Activated gamma-delta T cell (primary cell): ENCODE data around the gene C1QTNF1.

Experiments
- DNase-seq: peaks from one replicate; lab custom pipeline; 2025; lab: John Stamatoyannopoulos, UW

The C1QTNF1 gene

DNA sequence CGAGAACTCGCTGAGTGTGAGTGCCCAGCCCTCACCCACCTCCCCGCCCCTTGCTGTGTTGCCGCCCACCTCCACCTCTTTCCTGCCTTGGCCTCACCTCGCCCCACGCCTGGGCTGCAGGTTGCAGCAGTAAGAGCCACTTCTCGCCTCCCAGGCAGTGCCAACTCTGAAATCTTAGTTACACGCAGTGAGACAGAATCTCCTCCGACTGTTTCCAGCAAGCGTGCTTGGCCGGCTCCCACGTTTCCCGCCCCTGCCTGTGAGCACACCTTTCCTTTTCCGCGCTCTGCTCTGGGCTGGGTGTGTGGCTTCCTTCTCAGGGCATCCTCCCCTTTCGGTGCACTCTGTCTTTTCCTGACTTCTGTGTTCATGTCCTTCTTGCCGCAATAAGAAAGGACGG, 56.4 kb downstream of the C1QTNF1 start:
- no peak for DNase-seq

DNA sequence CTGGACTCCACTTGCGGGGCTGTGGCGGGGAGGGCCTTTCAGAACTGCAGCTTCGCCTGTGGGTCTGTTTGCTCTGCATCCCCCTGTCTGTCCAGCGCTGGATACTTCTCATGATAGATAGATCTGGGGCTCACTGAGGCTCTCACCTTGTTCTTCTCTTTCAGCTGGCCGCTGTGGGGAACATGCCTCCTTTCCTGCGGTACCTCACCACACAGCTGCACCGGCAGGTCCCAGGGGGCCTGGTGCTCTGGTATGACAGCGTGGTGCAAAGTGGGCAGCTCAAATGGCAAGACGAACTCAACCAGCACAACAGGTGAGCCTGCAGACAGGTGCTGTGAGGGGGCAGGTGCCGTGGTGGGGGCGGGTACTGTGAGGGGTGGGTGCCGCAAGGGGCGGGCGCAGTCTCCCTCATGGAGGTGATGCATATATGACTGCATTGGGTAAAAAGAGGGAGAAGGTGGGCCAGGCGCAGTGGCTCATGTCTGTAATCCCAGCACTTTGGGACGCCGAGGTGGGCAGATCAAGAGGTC, 56.9 kb downstream of the C1QTNF1 start:
- DNase-seq = no peak

DNA sequence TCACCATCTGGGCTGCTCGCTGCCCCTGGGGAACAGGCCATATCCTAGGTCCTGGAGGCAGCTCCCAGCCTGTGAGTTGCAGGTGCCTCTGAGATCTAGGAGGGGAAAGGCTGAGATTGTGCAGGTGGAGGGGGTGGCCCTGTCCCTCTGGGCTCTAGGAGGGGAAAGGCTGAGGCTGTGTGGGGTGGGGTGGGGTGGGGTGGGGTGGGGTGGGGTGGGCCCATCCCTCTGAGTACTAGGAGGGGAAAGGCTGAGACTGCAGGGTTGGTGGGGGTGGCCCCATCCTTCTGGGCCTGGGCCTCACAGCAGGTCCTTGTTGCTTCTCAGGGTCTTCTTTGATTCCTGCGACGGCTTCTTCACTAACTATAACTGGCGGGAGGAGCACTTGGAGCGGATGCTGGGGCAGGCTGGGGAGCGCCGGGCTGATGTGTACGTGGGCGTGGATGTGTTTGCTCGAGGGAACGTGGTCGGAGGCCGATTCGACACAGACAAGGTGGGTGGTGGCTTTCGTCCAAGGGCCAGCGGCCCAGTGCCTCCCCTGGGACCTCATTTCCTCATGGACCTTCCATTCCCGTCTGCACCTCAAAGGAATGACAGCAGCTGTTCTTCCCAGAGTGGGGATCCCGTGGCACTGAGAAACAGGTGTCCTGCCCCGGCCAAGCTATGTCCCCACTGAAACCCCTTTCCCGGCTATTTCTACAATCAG, 57.8 kb downstream of the C1QTNF1 start:
- DNase-seq = no peak

DNA sequence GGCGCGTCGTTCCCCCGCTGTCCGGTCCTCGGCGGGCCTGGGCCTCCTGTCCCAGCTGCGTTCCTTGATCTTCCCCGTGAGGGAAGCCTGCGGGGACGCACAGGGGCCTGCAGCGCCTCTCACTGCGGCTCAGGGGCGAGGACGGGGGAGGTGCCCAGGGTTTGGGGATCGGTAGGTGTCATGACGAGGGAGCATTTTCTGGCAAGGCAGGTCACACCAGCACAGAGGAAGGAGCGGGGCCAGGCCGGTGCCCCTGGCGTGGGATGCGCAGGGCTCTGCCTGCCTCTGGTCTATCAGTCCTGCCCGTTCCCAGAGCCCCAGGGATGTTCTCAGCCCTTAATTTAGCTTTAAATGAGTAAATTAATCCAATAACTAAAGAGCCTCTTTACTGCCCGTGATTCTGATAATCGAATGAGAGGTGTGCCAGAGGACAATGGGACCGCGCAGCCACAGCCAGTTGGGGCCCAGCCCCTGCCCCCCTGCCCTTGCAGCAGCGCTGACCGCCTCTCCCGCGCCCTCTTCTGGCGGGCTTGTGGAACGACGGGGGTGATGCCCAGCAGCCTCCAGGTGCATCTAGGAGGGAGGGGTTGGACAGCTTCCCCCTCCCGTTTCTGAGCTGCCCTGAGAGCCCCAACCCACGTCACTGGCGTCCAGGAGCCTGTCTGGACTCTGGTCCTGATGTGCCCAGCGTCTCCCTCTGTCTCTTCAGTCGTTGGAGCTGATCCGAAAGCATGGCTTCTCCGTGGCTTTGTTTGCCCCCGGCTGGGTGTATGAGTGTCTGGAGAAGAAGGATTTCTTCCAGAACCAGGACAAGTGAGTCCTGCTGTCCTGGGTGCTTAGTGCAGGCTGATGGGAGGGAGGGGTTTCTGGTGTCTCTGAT, 58.6 kb downstream of the C1QTNF1 start:
- DNase-seq = no peak

DNA sequence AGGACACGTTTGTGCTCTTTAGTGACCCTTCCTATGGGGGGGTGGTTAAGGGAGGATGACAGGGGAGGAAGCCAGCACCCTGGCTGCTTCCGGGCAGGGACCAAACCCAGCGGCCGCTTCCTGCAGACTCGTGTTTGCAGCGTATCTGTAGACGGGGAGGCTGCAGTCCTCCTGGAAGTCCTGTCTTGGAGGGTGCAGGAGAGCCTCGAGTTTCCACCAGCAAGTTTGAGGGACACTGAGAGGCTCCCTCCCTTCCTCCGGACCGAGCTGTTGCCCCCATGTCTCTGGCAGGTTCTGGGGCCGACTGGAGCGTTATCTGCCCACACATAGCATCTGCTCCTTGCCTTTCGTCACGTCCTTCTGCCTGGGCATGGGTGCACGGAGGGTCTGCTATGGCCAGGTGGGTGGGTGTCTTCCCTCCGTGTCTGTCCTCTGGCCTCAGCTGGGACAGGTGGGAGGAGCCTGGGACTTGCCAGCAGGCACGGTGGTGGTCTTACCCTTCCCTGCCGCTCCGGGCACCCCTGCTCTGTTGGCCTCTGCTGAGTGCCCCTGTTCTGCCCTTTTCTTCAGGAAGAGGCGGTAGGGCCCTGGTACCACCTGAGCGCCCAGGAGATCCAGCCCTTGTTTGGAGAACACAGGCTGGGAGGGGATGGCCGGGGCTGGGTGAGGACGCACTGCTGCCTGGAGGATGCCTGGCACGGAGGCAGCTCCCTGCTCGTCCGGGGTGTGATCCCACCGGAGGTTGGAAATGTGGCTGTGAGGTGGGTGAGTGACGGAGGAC, 59.4 kb downstream of the C1QTNF1 start:
- DNase-seq = no peak

DNA sequence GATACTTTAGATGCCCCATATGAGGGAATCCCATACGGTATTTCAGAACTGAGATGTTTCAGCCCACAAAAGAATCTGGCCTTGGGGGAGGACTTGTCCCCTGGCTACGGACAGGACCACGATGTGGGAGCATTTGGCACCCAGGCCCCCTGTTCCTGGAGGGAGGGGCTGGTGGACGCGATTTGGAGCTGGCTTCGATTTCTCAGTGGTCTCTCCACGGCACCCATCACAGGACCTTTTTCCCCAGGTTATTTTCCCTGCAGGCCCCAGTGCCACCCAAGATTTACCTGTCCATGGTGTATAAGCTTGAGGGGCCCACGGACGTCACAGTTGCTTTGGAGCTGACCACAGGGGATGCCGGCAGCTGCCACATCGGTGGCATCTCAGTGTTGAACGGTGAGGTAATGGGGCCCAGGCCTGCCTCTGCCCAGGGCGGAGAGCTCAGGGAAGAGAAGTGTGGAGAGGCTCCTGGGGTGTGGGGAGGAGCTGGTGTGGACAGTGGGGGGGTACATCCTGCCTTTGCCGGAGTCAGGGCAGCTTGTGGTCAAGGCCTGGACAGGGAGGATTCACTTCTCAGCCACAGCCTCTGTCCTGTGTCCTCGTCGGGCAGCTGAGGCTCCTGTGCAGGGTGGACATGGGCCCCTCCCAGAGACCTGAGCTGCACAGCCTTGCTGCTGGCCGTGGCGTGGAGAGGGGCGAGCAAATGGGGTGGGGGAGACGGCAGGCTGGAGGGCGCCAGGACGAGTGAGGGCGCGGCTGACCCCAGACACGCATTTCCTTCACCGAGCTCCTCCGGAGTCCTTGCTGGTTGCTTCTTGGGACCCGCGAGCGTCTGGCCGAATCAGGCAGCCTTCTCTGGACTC, 60.6 kb downstream of the C1QTNF1 start:
- no peak for DNase-seq

DNA sequence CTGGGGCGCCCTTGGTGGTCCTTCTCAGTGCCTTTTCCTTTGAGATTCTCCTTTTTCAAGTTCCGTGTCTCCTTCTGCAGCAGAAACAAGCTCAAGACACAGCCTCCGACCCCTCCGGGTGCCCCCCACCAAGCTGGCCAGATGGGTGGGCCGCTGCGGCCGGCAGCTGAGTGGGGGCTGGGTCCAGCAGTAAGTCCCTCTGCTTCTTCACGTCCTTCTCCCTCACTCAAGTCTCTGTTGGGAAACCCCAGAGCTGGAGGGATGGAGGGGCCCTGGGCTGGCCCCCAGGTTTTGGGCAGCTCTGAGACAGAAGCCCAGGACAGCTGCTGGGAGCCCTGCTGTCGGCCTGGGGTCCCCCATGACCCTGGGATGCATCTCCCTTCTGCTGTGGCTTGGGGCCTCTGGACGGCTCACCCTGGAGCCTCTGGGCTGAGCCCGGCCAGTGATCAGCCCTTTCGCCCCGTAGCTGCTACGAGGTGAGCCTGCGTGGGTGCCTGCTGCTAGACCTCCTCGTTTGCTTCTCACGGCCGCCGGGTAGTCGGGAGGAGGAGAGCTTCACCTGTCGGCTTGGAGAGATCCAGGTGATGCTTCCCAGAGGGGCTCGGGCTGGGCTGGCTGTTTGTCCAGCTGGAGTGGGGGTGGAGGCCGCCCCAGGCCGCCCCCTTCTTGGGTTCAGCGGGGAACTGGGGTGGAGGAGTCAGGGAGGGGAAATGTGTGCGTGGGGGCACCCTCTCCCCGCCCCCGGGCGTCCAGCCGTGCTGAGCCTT, 61.4 kb downstream of the C1QTNF1 start:
- no peak for DNase-seq

DNA sequence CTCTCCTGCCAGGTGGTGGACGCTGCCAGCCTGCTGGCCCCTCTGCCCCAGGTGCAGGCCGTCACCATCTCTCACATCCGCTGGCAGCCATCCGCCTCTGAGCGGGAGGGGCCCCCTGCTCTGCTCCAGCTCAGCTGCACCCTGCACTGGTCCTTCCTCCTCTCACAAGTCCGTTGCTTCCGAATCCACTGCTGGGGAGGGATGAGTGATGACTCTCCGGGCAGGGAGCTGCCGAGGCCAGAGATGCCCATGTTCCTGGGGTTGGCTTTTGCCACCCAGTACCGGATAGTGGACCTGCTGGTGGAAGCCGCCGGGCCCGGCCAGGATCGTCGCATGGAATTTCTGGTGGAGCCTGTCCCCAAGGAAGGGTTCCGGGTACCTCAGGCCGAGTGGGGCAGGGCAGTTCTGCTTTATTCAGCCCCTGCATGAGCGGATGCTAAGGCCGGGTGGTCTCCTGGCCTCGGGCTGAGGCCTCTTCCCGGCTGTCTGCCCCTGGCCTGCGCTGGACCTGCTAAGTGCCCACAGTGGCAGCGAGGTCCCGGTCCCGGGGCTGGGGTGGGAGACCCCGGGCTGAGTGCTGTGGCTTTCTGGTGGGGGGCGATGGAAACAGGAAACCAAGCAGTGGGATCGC, 62.1 kb downstream of the C1QTNF1 start:
- no peak for DNase-seq

DNA sequence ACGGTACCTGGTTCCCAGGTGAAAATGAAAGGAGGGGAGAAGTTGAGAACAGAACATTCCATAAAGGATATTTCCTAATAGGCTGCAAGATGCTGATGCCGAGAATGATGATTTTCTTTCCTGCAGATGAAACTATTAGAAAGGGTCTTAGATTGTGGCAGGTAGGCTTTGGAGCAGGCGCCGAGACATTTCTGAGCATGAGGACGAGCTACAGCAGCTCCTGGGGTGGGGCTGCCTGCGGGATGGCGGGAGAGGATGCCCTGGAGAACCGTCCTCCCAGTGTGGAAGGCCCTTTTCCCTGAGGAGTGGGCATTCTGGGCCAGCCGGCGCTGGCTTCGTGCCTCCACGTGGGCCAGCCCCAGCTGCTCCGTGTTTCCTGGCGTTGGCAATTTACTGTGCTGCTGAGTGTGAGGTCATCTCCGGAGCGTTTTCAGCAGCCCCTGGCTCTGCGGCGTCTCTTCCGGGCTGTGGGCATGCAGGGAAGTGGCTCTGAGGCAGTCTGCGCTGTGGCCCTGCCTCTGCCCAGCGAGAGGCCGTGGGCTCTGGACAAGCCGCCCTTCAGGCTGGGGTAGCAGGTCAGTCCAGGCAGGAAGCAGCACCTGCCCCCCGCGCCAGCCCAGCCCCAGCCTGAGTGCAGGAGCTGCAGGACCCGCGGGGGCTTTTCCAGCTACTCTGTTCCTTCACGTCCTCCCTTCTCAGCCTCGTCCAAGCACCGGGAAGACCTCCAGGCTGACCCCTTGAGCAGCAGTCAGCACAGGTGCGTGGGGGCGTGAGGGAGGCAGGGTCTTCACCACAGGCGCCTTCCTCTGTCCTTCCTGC, 62.8 kb downstream of the C1QTNF1 start:
- no peak for DNase-seq

DNA sequence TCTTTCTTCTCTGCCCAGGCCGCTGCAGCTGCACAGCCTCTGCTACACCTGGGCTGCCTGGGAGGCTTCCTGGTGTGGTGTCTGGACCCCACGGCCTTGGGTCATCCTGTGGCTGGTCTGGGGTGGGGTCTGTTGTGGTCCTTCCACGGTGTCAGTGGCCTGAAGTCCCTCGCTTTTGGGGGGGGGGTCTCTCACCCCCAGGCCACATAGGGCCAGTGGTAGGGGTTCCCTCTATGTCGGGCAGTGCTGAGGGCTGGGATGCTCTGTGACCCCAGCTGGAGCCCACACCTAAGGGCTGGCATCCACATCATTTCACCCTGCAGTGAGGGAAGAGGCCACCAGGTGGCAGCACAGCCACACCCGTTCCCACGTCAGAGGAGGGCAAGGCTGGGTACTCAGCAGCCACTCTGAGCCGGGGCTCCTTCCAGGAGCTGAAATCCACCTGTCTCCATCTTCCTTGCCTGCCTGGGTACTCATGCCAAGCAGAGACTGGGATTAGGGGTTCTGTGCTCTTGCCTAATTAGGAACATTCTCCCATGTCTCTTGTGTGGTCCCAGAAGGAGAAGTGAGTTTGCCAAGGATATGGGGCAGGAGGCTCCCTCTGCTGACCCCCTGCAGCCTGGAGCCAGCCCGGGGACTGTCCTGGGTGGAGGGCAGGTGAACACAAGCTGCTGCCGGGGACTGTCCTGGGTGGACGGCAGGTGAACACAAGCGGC, 63.6 kb downstream of the C1QTNF1 start:
- no peak for DNase-seq

DNA sequence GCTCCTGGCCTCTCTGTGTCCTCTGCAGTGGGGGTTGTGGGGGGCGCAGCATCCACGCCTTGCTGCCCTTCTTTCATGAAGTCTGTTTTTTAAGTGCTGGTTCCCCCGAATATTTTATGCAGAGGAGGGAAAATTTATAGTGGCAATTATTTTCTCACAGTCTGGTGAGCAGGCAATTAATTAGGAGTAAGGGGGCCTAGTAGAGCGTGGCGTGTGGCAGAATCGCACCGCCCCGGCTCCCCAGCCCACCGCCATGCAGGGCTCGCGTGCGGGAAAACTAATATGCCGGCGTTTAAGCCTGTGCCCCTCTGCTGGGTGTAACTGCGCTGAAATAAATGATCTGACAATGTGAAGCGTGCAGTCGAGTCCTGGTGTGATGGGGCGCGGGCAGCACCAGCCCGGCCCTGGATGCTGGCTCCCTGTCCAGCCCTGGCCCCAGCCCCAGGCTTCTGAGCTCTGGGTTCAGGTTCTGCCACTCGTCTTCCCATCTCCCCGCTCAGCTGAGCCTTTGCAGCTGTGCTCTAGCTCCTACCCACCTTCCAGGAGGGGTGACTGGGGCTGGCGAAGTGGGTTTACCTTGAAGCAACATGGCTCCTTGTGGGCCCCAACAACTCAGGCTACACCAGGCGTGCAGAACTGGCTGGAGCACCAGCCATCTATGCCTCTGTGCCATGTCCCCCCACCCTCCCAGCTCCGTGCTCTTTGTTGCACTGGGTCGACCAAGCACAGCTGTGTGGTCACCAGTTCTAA, 64.5 kb downstream of the C1QTNF1 start:
- DNase-seq = no peak

DNA sequence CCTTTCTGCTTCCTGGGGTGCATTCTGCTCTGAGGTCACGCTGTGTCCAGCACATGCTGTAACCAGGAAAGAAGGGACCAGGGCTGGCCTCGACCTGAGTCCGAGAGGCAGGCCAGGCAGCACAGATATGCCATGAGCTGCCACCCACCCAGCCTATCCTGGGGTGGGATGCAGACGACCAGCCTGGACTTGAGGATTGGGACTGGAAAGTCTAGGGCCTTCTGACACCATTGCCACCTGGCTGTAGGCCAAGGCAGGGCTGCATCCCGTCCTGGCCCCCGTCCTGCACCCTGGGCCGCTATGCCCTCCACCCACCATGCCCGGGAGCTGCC, 65.0 kb downstream of the C1QTNF1 start:
- no peak for DNase-seq

DNA sequence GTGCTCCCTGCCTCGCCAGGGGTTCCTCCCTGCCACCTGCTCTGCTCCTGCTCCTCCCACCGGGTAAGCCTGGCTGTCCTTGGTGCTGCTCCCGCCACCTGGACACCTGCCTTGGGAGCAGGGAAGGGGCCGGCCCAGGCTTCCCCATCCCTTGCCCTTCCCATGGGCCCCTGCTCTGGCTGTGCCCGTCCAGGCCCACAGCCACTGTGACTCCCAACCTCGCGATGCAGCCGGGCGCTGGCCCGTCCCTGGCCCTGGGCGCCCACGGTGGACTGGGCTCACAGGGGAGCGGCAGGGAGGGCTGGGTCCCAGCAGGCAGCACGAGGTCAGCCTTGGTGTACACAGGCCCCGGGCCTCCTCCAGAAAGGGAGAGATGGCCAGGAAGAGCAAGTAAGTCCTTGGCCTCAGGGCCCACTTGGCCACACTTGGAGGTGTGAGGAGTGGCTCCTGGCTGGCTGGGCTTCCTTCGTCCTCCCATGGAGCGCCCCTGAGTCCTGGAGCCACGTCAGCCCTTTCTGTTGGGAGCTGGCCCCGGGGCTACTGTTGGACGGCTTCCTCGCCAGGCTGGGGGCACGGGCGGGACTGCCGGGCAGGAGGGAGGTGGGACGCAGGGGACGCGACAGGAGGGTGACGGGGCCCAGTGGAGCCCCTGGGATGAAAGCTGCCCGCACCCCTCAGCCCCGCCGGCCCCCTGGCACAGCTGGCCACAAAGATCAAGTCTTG, 65.9 kb downstream of the C1QTNF1 start:
- no peak for DNase-seq

DNA sequence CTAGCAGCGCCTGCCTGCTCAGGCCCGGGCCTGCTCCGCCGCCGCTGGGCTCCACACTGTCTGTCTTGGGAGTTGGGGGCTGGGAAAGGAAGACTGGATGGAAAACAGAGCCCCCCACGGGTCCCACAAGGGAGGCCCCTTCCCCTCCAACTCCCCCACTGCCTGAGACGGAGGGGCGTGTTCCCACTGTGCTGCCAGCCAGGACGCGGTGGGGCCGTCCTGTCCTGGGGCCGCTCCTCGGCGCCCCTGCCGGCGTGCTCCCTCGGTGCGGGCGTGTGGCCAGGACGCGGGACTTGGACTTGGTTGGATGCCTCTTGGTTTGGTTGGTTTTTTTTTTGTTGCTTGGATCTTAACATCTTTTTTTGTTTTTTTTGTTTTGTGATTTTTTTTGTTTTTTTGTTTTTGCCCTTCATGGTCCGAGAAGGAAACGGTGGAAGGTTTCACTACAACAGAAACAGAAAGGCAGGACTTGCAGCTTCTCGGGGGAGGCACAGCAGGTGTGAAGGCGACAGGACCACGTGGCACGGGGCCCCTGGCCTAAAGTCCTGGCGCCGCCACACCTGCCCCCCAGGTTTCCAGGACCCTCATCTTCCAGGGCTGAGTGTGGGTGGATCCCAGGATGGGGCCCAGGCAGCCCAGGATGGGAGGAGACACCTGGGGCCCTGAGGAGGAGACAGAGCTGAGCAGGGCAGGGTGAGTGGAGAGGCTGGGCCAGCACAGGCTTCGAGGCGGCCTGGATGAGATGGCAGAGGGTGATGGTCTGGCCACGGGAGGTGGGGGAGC, 66.7 kb downstream of the C1QTNF1 start:
- no peak for DNase-seq

DNA sequence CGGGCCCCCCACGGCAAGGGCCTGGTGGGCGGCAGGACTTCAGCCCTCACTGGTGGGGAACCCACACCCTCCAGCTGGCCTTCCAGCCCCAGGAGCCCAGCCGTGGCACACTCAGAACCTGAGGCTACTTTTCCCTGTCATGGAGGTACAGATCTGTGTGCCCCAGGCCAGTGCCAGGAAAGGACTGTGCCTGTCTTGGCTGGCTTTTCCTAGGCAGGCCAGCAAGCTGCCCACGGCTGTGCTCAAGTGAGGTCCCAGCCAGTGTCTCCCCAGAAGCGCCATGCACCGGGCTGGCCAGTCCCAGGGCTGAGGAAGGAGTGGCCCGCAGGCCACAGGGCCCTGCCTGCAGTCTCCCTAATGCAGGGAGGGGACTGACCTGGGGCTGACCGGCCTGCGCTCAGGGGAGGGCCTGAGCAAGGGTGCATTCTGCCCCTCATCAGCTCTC, 67.3 kb downstream of the C1QTNF1 start:
- no peak for DNase-seq

DNA sequence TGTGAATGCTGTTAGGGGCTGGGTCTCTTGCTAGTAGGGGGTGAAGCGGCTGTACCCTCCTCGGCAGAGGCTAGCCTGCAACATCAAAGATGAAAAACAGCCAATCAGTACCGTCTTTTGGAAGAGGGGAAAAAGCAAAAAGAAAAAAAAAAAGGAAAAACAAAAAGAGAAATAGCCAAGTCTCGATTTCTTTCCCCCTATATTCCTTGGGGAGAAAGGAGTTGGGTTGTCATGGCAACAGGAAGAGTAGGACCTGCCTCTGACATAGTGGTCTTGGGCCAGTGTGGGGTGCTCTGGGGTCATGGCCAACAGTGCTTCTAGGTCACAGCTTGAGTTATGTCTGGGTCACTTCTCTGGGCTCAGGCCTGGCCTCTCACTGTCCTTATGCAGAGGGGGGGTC, 68.6 kb downstream of the C1QTNF1 start:
- no peak for DNase-seq
